Testis (tissue), 3 donors: Measurements from ENCODE around the gene CAMKK2. TPM values are rescaled to one million over a fixed set of nuclear protein-coding genes. Genes with fewer than 3 reads are reported as not detected.

Experiments
- DNase-seq: peaks from one replicate; pipeline ENCODE4 v3.0.0-alpha.2; 2019
- H3K27ac ChIP-seq, 2 donors: fragments of 200-600 bp; sonication (generic); one replicate each; pipeline ENCODE4 v1.5.1; 2019
- H3K27me3 ChIP-seq: fragments of 200-600 bp; sonication (generic); one replicate; pipeline ENCODE4 v1.5.1; 2019
- H3K36me3 ChIP-seq: fragments of 200-600 bp; sonication (generic); one replicate; pipeline ENCODE4 v1.5.1; 2017; ENCODE audit warnings: low read depth; ENCODE audit errors: missing control alignments
- H3K4me1 ChIP-seq: fragments of 200-600 bp; sonication (generic); one replicate; pipeline ENCODE4 v1.5.1; 2019
- H3K4me3 ChIP-seq, 2 donors: fragments of 200-600 bp; sonication (generic); one replicate each; pipeline ENCODE4 v1.5.1; 2017 to 2019
- H3K9me3 ChIP-seq: fragments of 200-600 bp; sonication (generic); one replicate; pipeline ENCODE4 v1.5.1; 2017
- POLR2A ChIP-seq: fragments of 450-650 bp; IDR thresholded peaks from one replicate; pipeline ENCODE4 v1.6.1; 2017; ENCODE audit warnings: antibody characterized with exemption, mild to moderate bottlenecking, moderate library complexity
- whole genome bisulfite sequencing, 2 donors: methylation state at CpG; one replicate each; pipeline ENCODE4 v1.1.5; 2018; 5-methylcytosine and 5-hydroxymethylcytosine counted together
- intact Hi-C: fragments of 100-400 bp; cut with DNase I; formaldehyde crosslinking; loops from one replicate; pipeline ENCODE4 v1.15.1; 2023; ENCODE audit warnings: low total_unique reads
- polyA plus RNA-seq: library from polyadenylated mRNA; stranded (reverse); fragments of 350-450 nt; fragmentation: Illumina TruSeq; extraction: RNeasy Lipid Tissue Mini Kit (QIAGEN cat#74804); gene quantifications from one replicate; pipeline ENCODE4 v1.2.3, GENCODE V29; 2014; ENCODE audit warnings: low read depth, low replicate concordance; ENCODE audit not compliant: insufficient read depth
- total RNA-seq, 2 donors: library from RNA; depleted of rRNA; stranded (reverse); fragments of >200 nt; gene quantifications; one replicate each; pipeline ENCODE4 v1.2.3, GENCODE V29; 2016
- TF ChIP-seq, protein P1 (sequence below), 3 experiments: fragments of 450-650 bp in 2 of 3; fragments of 200-600 bp in 1 of 3; sonication (generic) in 1 of 3; IDR thresholded peaks; one replicate each; pipeline ENCODE4 v1.5.1; 2016 to 2019; ENCODE audit warnings: antibody characterized with exemption in 3 of 3, mild to moderate bottlenecking in 2 of 3, moderate library complexity in 1 of 3

Gene CAMKK2
- total and polyA plus RNA-seq, 3 donors from 2014 or later: 17.1 to 22.1 (median 21.5) TPM

DNA sequence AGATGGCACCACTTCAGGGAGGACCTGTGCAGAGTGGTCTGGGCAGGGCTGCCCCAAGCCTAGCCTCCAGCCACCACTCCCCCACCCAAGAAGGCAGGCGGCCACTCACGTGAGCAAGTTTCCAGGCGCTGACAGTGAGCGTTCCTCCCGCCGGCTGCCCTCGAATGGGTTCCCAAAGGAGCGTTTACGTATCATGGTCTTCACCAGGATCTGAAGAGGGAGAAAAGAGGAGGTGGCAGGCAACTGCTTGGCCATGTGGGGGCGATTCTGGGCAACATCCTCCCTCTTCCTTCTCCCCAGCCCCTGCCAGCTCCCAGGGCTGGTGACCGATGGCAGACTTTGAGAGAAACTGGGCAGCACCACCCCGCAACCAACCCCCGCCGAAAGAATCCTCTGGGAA, 51.5 kb downstream of the CAMKK2 start:
- H3K36me3 ChIP-seq: no peaks in the 10 kb centered on the region

DNA sequence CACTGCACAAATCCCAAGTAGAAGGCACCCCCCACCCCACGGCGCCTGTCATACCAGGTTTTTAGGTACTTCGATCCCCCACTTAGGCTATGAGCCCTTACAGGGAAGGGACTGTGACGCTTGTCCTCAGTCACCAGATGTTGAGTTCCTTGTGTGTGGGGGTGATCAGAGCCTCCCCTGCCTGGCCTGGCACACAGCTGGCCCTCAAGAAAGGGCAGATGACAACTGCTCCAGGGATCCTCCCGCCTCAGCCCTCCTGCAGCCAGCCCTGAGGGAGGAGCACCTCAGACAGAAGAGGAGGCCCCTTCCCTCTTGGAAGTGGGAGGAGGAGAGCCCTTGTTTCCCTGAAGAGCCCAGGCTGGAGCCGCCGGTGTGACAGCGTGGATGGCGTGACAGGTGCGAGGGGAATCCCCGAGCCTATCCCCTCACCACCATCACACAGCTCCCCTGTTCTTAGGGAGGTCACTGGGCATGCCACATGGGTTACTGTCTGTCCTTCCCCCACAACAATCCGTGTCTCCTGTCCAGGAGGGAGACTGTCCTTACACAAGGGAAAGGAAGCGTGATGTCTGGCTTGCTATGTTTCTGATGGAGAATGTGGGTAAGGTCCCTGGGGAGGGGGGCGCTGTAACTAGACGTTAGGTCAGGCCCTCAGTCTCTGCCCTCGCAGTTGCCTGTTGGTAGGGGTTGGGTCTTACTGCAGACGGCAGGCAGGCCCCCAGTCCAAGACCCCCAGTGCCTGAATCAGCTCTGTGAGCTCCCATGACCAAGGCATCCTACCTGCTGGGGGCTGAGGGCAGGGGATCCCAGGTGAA, 55.1 kb downstream of the CAMKK2 start:
- WGBS, 2 donors: 59 to 63% methylated on average over 10 to 17 of the region's 17 CpGs

More for the DNA sequence above, 51.5 kb downstream of the CAMKK2 start:
- no peak for DNase-seq
- Histone ChIP-seq H3K4me3 (no peak overlapping the region), H3K27me3 (no peaks in the 10 kb centered on the region), H3K4me1 (peaks cover 15% of the 10 kb centered on the region), H3K27ac (no peak overlapping the region), H3K9me3 (no peaks in the 10 kb centered on the region)
- WGBS, 2 donors: 80 to 96% methylated on average over 1 to 14 of the region's 14 CpGs
- no peak for TF ChIP-seq POLR2A
- TF ChIP-seq, protein P1, sequence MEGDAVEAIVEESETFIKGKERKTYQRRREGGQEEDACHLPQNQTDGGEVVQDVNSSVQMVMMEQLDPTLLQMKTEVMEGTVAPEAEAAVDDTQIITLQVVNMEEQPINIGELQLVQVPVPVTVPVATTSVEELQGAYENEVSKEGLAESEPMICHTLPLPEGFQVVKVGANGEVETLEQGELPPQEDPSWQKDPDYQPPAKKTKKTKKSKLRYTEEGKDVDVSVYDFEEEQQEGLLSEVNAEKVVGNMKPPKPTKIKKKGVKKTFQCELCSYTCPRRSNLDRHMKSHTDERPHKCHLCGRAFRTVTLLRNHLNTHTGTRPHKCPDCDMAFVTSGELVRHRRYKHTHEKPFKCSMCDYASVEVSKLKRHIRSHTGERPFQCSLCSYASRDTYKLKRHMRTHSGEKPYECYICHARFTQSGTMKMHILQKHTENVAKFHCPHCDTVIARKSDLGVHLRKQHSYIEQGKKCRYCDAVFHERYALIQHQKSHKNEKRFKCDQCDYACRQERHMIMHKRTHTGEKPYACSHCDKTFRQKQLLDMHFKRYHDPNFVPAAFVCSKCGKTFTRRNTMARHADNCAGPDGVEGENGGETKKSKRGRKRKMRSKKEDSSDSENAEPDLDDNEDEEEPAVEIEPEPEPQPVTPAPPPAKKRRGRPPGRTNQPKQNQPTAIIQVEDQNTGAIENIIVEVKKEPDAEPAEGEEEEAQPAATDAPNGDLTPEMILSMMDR (IDR thresholded peaks at IDR 0.05): no peak
- intact Hi-C loops: no loop called here

DNA sequence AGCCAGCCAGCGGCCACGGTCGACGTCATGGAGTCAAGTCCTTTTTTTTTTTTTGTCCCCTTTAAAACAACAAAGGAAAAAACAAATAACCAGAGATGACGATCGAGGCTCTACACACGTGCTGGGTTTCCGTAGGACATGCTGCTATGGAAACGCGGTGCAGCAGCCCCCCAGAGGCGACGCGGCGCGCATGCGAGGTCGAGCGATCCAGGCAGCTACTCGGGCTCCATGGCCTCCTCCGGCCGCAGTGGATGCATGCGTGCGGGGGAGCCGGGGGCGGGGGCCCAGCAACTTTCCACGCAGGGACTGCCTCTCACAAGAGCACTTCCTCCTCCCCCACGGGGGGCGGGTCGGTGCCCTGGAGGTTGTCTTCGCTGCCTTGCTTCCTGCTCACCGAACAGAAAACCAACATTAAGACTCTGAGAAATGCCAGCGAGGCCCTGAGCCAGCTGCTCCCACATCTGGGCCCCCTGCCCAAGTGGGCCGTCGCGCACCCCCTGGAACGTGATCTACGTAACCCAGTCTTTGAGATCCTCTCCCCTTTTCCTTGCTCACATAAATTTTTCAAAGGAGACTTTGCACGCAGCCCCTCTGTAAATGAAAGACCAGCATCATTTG, 55.9 kb downstream of the CAMKK2 start:
- WGBS, 2 donors: 7 to 21% methylated on average over 23 to 38 of the region's 38 CpGs
- peak overlapping the region; percentile 59 to 74 for H3K27ac ChIP-seq
- no peak for TF ChIP-seq POLR2A
- TF ChIP-seq, protein P1 (IDR thresholded peaks at IDR 0.05): no peak
- no peaks in the 10 kb centered on the region for H3K36me3 ChIP-seq
- intact Hi-C loops: no loop called here
- peak overlapping the region; percentile 22 to 56 for H3K4me3 ChIP-seq
- no peaks in the 10 kb centered on the region for H3K27me3 ChIP-seq
- DNase-seq: peak; percentile 80
- H3K4me1 ChIP-seq: peaks cover 23% of the 10 kb centered on the region
- H3K9me3 ChIP-seq: no peaks in the 10 kb centered on the region

More for the DNA sequence above, 55.1 kb downstream of the CAMKK2 start:
- DNase-seq: no peak
- H3K36me3 ChIP-seq: no peaks in the 10 kb centered on the region
- H3K27ac ChIP-seq: peak overlapping the region; percentile 59 to 74
- no peaks in the 10 kb centered on the region for H3K27me3 ChIP-seq
- TF ChIP-seq, protein P1 (IDR thresholded peaks at IDR 0.05): no peak
- no peak for TF ChIP-seq POLR2A
- H3K4me1 ChIP-seq: peaks cover 23% of the 10 kb centered on the region
- H3K9me3 ChIP-seq: no peaks in the 10 kb centered on the region
- intact Hi-C loops: no loop called here
- H3K4me3 ChIP-seq: peak overlapping the region in 1 of 2 donors; percentile 56

- Histone ChIP-seq H3K27ac (peak overlapping the region; percentile 59 to 74), H3K36me3 (no peaks in the 10 kb centered on the region), H3K4me3 (no peak overlapping the region), H3K9me3 (no peaks in the 10 kb centered on the region), H3K27me3 (no peaks in the 10 kb centered on the region), H3K4me1 (peaks cover 23% of the 10 kb centered on the region)
- intact Hi-C loops: no loop called here
- 35 to 58% methylated on average over 7 of the region's 7 CpGs for WGBS, 2 donors
- TF ChIP-seq POLR2A: no peak
- TF ChIP-seq, protein P1 (IDR thresholded peaks at IDR 0.05): no peak
- no peak for DNase-seq
Observed at GRCh38 chr12:121240062-121240420, 56.5 kb downstream of the CAMKK2 start.
